ENCODE measurements around the gene PTPRG.

DNA sequence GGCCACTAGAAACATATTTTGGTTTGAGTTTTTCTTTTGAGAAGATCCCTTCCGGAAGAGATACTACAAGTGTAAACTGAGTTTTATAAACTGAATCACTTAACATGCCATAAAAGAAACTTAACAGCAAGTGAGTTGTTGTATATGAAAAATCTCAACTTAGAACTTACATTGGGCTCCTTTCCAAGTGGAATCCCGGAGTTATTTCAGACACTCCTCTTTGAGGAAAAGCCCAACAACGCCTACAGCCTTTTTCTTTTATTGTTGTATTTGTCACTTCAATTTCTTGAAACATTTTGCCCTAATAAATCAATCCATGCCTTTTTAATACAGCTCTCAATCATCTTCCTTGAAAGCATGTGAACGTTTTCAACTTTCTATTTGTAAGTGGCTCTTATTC is 674.6 kb downstream of the PTPRG start:
- TF ChIP-seq, protein P1, sequence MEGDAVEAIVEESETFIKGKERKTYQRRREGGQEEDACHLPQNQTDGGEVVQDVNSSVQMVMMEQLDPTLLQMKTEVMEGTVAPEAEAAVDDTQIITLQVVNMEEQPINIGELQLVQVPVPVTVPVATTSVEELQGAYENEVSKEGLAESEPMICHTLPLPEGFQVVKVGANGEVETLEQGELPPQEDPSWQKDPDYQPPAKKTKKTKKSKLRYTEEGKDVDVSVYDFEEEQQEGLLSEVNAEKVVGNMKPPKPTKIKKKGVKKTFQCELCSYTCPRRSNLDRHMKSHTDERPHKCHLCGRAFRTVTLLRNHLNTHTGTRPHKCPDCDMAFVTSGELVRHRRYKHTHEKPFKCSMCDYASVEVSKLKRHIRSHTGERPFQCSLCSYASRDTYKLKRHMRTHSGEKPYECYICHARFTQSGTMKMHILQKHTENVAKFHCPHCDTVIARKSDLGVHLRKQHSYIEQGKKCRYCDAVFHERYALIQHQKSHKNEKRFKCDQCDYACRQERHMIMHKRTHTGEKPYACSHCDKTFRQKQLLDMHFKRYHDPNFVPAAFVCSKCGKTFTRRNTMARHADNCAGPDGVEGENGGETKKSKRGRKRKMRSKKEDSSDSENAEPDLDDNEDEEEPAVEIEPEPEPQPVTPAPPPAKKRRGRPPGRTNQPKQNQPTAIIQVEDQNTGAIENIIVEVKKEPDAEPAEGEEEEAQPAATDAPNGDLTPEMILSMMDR (IDR thresholded peaks at IDR 0.05), result no peak
- TF ChIP-seq POLR2AphosphoS5 (IDR thresholded peaks at IDR 0.05; ENCODE audit: low read depth, low read length), result no peak

All from Panc1 (cell line).